H1 (cell line): ENCODE results near the gene KANSL2. TPM values are rescaled to one million over a fixed set of nuclear protein-coding genes. Genes with fewer than 3 reads are reported as not detected.
"Not testable (repeated sequence)": the region's sequence is repeated elsewhere in the genome, so short reads cannot be mapped to it uniquely, and the experiment has no call there.

ENCODE experiments used
- CTCF ChIA-PET: fragments of 300-600 bp; sonication (Branson Sonifier 250); formaldehyde crosslinking; loops from one replicate; lab custom pipeline; 2021; ENCODE audit not compliant: partially characterized antibody; lab: Charles Lee
- POLR2A ChIA-PET: fragments of 300-600 bp; sonication (Branson Sonifier 250); formaldehyde crosslinking; loops from one replicate; lab custom pipeline; 2021; ENCODE audit warnings: inconsistent platforms; ENCODE audit not compliant: partially characterized antibody; lab: Charles Lee
- DNase-seq, 2 experiments: peaks; one replicate each; pipeline versions ENCODE4 v3.0.0 to v3.0.0-alpha.2; 2010 to 2022; ENCODE audit warnings: low spot score in 2 of 2, low read depth in 1 of 2, mixed read lengths in 1 of 2
- FAIRE-seq: peaks from 2 replicates; lab custom pipeline; 2011; peaks lifted over from hg19 to GRCh38; lab: Jason Lieb, UNC
- H2AFZ ChIP-seq: 2 replicates; pipeline ENCODE4 v1.8.1; 2012; ENCODE audit warnings: low read length, inconsistent platforms
- H2AK5ac ChIP-seq: 2 replicates; pipeline ENCODE4 v1.6.1; 2013; ENCODE audit warnings: low read depth, low read length
- H2BK120ac ChIP-seq: replicated peaks from 2 replicates; pipeline ENCODE3; 2013; ENCODE audit warnings: low read depth, low read length, inconsistent platforms
- H2BK12ac ChIP-seq: 2 replicates; pipeline ENCODE4 v1.6.1; 2013; ENCODE audit warnings: low read depth, low read length
- H2BK15ac ChIP-seq: 2 replicates; pipeline ENCODE4 v1.6.1; 2013; ENCODE audit warnings: low read length
- H2BK20ac ChIP-seq: 2 replicates; pipeline ENCODE4 v1.6.1; 2013; ENCODE audit warnings: low read length
- H2BK5ac ChIP-seq: 2 replicates; pipeline ENCODE4 v1.6.1; 2013; ENCODE audit warnings: low read depth, low read length
- H3K14ac ChIP-seq: 2 replicates; pipeline ENCODE4 v1.6.1; 2013; ENCODE audit warnings: inconsistent platforms; ENCODE audit not compliant: insufficient read length
- H3K18ac ChIP-seq: 2 replicates; pipeline ENCODE4 v1.6.1; 2013; ENCODE audit warnings: low read length; ENCODE audit errors: extremely low read depth
- H3K23ac ChIP-seq: 2 replicates; pipeline ENCODE4 v1.6.1; 2013; ENCODE audit warnings: inconsistent platforms; ENCODE audit not compliant: insufficient read length
- H3K23me2 ChIP-seq: 2 replicates; pipeline ENCODE4 v1.6.1; 2013; ENCODE audit warnings: low read depth, low read length
- H3K27ac ChIP-seq: 2 replicates; pipeline ENCODE4 v1.6.1; 2011; ENCODE audit warnings: low read depth, low read length, inconsistent platforms
- H3K27me3 ChIP-seq, 4 experiments: replicated peaks in 1 of 4; 1 replicate in 1 of 4; 2 replicates in 3 of 4; pipeline versions ENCODE4 v1.6.1 to v1.8.1; 2011 to 2013; ENCODE audit warnings: low read length in 3 of 4, mild to moderate bottlenecking in 3 of 4, inconsistent platforms in 2 of 4, mixed read lengths in 2 of 4, moderate library complexity in 1 of 4; ENCODE audit not compliant: control insufficient read depth in 3 of 4, insufficient read depth in 3 of 4; ENCODE audit errors: extremely low read depth in 1 of 4
- H3K36me3 ChIP-seq, 4 experiments: 2 replicates each; pipeline versions ENCODE4 v1.6.1 to v1.8.1; 2011 to 2013; ENCODE audit warnings: mild to moderate bottlenecking in 4 of 4, low read length in 3 of 4, moderate library complexity in 2 of 4, control low read depth in 1 of 4, inconsistent platforms in 1 of 4; ENCODE audit not compliant: insufficient read depth in 4 of 4, control insufficient read depth in 2 of 4
- H3K4ac ChIP-seq: replicated peaks from 2 replicates; pipeline ENCODE3; 2013; ENCODE audit warnings: low read length, low read depth, mixed read lengths, inconsistent platforms; ENCODE audit not compliant: insufficient read length
- H3K4me1 ChIP-seq, 4 experiments: replicated peaks in 1 of 4; 1 replicate in 1 of 4; 2 replicates in 3 of 4; pipeline versions ENCODE4 v1.6.1 to v1.8.1; 2011 to 2013; ENCODE audit warnings: low read length in 3 of 4, inconsistent platforms in 2 of 4, mixed read lengths in 1 of 4; ENCODE audit not compliant: insufficient read depth in 4 of 4, control insufficient read depth in 3 of 4
- H3K4me2 ChIP-seq, 2 experiments: 2 replicates each; pipeline versions ENCODE4 v1.6.1 to v1.8.1; 2011 to 2013; ENCODE audit warnings: low read depth in 2 of 2, low read length in 2 of 2, control low read depth in 1 of 2, inconsistent platforms in 1 of 2, mild to moderate bottlenecking in 1 of 2; ENCODE audit not compliant: insufficient read depth in 1 of 2
- H3K4me3 ChIP-seq, 4 experiments: fragments of 200-600, 300-600 bp in 1 of 4; sonication (generic), shearing (Covaris generic), sonication (Bioruptor Twin) in 1 of 4; 2 replicates each; pipeline versions ENCODE4 v1.5.1 to v1.8.1; 2011 to 2016; ENCODE audit warnings: low read length in 4 of 4, low read depth in 3 of 4, control low read depth in 2 of 4, inconsistent platforms in 2 of 4, mild to moderate bottlenecking in 2 of 4, mixed read lengths in 1 of 4, moderate library complexity in 1 of 4; ENCODE audit not compliant: insufficient read depth in 2 of 4; ENCODE audit errors: extremely low read depth in 1 of 4
- H3K56ac ChIP-seq: replicated peaks from 2 replicates; pipeline ENCODE3; 2013; ENCODE audit warnings: low read depth, mild to moderate bottlenecking, mixed read lengths, low read length, inconsistent platforms; ENCODE audit not compliant: insufficient read length
- H3K79me1 ChIP-seq: 2 replicates; pipeline ENCODE4 v1.6.1; 2013; ENCODE audit warnings: low read depth, low read length, control low read depth
- H3K79me2 ChIP-seq, 2 experiments: 2 replicates each; pipeline versions ENCODE4 v1.6.1 to v1.8.1; 2012 to 2013; ENCODE audit warnings: low read length in 2 of 2, mild to moderate bottlenecking in 2 of 2, inconsistent platforms in 1 of 2; ENCODE audit not compliant: insufficient read depth in 2 of 2, control insufficient read depth in 1 of 2
- H3K9ac ChIP-seq, 4 experiments: replicated peaks in 1 of 4; 1 replicate in 1 of 4; 2 replicates in 3 of 4; pipeline versions ENCODE4 v1.6.1 to v1.8.1; 2011 to 2013; ENCODE audit warnings: low read depth in 3 of 4, low read length in 3 of 4, control low read depth in 2 of 4, mild to moderate bottlenecking in 2 of 4, moderate library complexity in 2 of 4, inconsistent platforms in 1 of 4; ENCODE audit errors: extremely low read depth in 1 of 4
- H3K9me3 ChIP-seq, 2 experiments: 2 replicates each; pipeline versions ENCODE4 v1.6.1 to v1.8.1; 2012 to 2013; ENCODE audit warnings: mild to moderate bottlenecking in 2 of 2, moderate library complexity in 2 of 2, control low read depth in 1 of 2, inconsistent platforms in 1 of 2, low read depth in 1 of 2, low read length in 1 of 2, mixed read lengths in 1 of 2; ENCODE audit not compliant: insufficient read depth in 2 of 2
- H4K20me1 ChIP-seq, 2 experiments: replicated peaks in 1 of 2; 2 replicates each; pipeline versions ENCODE3 to v1.8.1; 2011 to 2013; ENCODE audit warnings: inconsistent platforms in 2 of 2, low read length in 2 of 2, mild to moderate bottlenecking in 1 of 2; ENCODE audit not compliant: insufficient read depth in 2 of 2, control insufficient read depth in 1 of 2
- H4K5ac ChIP-seq: 2 replicates; pipeline ENCODE4 v1.6.1; 2013; ENCODE audit warnings: low read length, low read depth, mixed read lengths, inconsistent platforms; ENCODE audit not compliant: insufficient read length
- H4K8ac ChIP-seq: 2 replicates; pipeline ENCODE4 v1.8.0; 2013; ENCODE audit warnings: mild to moderate bottlenecking, moderate library complexity, low read length, inconsistent platforms; ENCODE audit not compliant: insufficient read depth; ENCODE audit errors: extremely low read depth
- H4K91ac ChIP-seq: replicated peaks from 2 replicates; pipeline ENCODE3; 2013; ENCODE audit warnings: low read length, mixed read lengths, inconsistent platforms; ENCODE audit not compliant: insufficient read length
- WGBS, 2 experiments: shearing (Covaris generic) in 1 of 2; methylation state at CpG; one replicate each; pipeline versions ENCODE4 v1.1.6 to v1.1.7; 2013 to 2015; ENCODE audit warnings: low lambda C conversion rate in 2 of 2, mixed read lengths in 2 of 2, inconsistent platforms in 1 of 2, low coverage in 1 of 2, missing lambda C conversion rate in 1 of 2; ENCODE audit not compliant: insufficient replicate concordance in 2 of 2, insufficient coverage in 1 of 2, insufficient read length in 1 of 2; ENCODE audit errors: extremely low coverage in 1 of 2, missing lambda C conversion rate in 1 of 2; 5-methylcytosine and 5-hydroxymethylcytosine counted together
- polyA plus RNA-seq, 7 experiments: library from polyadenylated mRNA; depleted of rRNA in 3 of 7; stranded (reverse) in 5 of 7; unstranded in 2 of 7; fragments of >200 nt in 5 of 7; fragments of 200-250 nt in 2 of 7; gene quantifications; 1 replicate in 5 of 7; 2 replicates in 1 of 7; 4 replicates in 1 of 7; pipeline versions ENCODE4 v1.2.1 to v1.2.3, GENCODE V29; 2011 to 2013; ENCODE audit warnings: missing spikeins in 2 of 7, mixed read lengths in 2 of 7
- total RNA-seq: library from RNA; stranded (reverse); fragmentation: NEBNext Ultra II Directional; extraction: Animal tissue kit (Norgen Biotek cat#: 25700); gene quantifications from 2 replicates; pipeline ENCODE4 v1.2.1, GENCODE V29; 2021

The KANSL2 gene
- total and polyA plus RNA-seq, 2 of the 8 experiments (the other 6 are each of a cell fraction or from before 2014, with no cell fraction given), result 48.4 to 50.7 TPM

DNA sequence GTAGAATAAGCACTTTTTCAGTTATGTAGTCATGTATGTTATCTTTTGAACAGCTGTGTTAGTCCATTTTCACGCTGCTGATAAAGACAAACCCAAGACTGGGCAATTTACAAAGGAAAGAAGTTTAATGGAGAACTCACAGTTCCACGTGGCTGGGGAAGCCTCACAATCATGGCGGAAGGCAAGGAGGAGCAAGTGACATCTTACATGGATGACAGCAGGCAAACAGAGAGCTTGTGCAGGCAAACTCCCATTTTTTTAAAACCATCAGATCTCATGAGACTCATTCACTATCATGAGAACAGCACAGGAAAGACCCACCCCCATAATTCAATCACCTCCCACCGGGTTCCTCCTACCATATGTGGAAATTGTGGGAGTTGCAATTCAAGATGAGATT lies 37.0 kb upstream of the KANSL2 start:
- 91% methylated on average over 4 of the region's 4 CpGs; no CpG with 5 or more reads in 1 of the 2 experiments for WGBS, 2 experiments

More for the DNA sequence above, 37.0 kb upstream of the KANSL2 start:
- H2AFZ ChIP-seq, H3K18ac ChIP-seq, H3K36me3 ChIP-seq, H3K14ac ChIP-seq, H2BK12ac ChIP-seq, H2BK15ac ChIP-seq, H4K20me1 ChIP-seq, H2BK5ac ChIP-seq, H3K27ac ChIP-seq, H3K56ac ChIP-seq, H3K4me3 ChIP-seq, H4K5ac ChIP-seq, POLR2A ChIA-PET, H3K23me2 ChIP-seq, H3K9ac ChIP-seq, H3K4me1 ChIP-seq, H3K4ac ChIP-seq, H3K27me3 ChIP-seq, H3K4me2 ChIP-seq, H2BK120ac ChIP-seq, DNase-seq, H2AK5ac ChIP-seq, H4K8ac ChIP-seq, CTCF ChIA-PET, H4K91ac ChIP-seq, FAIRE-seq, H3K79me1 ChIP-seq, H2BK20ac ChIP-seq, H3K23ac ChIP-seq: not testable (repeated sequence)
- peaks cover 9 to 15% of the 10 kb centered on the region in 2 experiments for H3K9me3 ChIP-seq
- H3K79me2 ChIP-seq, result peaks cover 14 to 24% of the 10 kb centered on the region in 2 experiments
